GM12872 (cell line): Measurements from ENCODE around the gene CEMIP2.

Experiments
- TF ChIP-seq, protein P1 (sequence below): IDR thresholded peaks from 3 replicates; pipeline ENCODE4 v1.5.1; 2011; ENCODE audit warnings: low read depth, mild to moderate bottlenecking, low read length, moderate library complexity; ENCODE audit not compliant: insufficient read depth

Gene CEMIP2

DNA sequence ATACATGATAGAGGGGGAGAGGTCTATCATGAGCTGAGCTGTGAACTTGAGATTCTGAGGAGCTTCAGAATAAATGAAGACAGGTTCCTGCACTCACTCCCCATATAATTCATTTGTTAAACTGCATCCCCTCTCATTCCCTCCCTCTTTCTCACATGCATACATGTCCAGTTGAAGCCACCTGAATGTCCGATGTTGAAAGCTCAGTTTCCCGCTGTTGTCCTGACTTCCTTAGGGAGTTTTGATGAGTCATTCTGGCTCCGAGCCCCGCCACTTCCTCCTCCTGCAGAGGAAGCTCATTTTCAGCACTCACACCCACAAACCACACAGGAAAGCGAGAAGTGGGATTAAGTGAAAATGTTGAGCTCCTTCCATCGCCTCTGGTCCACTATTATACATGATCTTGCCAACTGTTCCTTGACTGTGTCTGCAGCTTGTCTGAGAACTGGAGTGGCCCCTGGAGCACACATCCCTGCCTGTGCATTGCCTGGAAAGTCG is 121.2 kb downstream of the CEMIP2 start:
- TF ChIP-seq, protein P1, sequence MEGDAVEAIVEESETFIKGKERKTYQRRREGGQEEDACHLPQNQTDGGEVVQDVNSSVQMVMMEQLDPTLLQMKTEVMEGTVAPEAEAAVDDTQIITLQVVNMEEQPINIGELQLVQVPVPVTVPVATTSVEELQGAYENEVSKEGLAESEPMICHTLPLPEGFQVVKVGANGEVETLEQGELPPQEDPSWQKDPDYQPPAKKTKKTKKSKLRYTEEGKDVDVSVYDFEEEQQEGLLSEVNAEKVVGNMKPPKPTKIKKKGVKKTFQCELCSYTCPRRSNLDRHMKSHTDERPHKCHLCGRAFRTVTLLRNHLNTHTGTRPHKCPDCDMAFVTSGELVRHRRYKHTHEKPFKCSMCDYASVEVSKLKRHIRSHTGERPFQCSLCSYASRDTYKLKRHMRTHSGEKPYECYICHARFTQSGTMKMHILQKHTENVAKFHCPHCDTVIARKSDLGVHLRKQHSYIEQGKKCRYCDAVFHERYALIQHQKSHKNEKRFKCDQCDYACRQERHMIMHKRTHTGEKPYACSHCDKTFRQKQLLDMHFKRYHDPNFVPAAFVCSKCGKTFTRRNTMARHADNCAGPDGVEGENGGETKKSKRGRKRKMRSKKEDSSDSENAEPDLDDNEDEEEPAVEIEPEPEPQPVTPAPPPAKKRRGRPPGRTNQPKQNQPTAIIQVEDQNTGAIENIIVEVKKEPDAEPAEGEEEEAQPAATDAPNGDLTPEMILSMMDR, result no peak

DNA sequence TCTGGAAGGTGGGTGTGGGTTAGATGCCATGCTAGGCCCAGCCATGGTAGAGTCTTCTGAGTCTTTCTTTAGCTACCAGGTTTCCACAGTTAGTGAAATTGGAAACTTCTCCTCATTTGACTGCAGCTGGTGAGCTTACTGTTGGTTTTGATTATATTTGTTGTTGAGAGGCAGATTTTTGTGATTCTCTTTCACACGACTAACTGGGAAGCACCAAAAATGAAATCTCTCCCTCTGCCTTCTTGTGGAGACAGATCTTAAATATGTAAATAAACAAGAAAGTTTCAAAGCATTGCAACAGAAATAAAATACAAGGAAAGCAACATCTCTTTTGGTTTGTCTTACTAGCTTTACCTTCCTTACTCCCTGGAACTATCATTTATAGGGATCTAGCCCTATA is 122.2 kb downstream of the CEMIP2 start:
- TF ChIP-seq, protein P1, result no peak

DNA sequence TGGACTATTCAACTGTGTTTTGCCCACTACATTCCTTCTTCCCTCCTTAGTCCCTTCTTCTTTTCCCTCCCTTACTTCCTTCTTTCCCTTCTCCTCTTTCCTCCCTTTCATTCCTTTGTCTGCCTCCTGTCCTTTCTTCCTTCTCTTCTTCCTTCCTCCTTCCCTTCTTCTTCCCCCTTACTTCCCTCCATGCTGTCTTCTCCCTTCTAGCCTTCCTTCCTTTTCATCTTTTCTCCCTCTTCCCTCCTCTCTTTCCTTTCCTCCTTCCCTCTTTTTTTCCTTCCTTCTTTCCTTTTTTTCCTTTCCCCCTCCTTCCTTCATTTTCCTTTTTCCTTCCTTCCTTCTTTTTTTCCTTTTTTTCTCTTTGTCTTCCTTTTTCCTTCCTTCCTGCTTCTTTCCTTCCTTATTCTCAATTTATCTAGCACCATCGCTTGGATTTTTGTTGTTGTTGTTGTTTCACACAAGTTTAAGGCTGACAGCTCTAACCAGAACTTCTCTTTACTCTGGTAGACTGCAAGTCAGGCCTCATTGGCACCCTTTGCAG is 123.4 kb downstream of the CEMIP2 start:
- TF ChIP-seq, protein P1, result no peak

DNA sequence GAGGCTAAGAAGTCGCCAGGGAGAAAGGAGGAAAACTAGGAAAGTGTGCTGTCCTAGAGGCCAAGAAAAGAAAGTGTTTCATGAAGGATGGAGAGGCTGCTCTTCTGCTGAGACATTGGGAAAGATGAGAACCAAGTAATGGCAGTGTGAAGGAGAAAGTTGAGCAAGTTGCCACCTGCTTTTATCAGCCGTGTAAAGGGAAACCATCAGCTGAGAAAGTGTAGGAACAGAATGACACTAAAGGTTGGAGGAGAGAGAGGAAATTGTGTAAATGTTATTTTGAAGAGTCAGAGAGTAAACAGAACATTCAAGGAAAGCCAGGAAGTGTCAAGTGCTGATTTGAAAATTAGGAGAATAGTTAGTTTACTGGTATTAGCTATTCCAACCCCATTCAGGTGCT is 125.0 kb downstream of the CEMIP2 start:
- TF ChIP-seq, protein P1, result no peak

DNA sequence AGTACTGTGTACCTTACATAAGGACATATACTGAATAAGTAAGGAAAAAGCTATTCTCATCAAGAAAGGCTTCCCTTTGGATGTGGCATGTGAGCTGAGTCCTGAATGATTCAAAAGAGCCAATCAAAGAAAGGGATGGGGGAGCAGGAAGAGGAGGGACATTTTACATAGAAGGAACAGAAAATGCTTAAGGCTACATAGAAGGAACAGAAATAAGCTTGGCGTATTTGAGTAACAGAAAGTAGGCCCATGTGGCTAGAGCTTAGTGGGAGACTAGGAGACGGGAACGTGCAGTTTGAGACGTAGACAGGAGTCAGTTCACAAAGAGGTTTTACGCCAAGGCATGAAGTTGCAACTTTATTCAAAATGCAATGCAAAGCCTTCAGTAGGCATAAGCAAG is 126.3 kb downstream of the CEMIP2 start:
- TF ChIP-seq, protein P1, result no peak

DNA sequence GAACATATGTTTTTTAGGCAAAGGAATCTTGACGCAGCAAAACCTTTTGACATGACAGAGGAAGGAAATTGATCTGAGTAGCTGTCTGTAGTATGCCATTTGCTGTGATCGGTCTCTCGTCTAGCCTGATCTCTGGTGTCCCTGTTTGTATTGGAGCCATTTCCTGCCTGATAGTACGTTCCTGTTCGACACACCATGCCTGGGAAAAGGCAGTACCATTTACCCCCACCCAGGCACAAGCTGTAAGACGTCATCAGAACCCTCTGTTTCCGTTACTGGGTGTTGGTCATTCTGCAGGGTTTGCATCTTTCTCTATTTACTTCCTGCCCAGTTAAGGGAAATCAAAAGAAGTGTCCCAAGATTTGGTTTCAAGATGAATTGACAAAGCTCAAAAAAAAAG is 129.7 kb downstream of the CEMIP2 start:
- TF ChIP-seq, protein P1, result no peak

DNA sequence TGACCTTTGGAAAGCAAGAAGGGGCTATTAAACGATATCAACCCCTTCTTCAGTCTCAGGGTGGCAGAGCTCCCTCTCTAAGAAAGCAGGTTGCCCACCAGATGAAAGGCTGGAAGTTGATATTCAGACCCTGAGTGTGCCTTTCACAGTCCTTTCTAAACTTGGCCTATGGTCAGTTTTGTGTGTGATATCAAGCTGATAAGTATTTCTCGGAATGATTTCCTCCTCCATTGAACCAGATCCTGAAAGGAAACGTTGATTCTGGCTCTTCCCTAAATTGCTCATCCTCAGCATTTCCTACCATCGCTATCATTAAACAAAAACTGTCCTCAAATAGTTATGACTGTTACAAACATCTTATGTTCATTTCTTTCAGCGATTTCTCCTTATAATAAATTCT is 130.4 kb downstream of the CEMIP2 start:
- TF ChIP-seq, protein P1, result no peak
